Mesenchymal stem cell (in vitro differentiated cells and primary cell): ENCODE measurements around the gene PDZK1IP1.

ENCODE experiments used
- DNase-seq: peaks from one replicate; pipeline ENCODE4 v3.0.0-alpha.2; 2013
- H2AFZ ChIP-seq: one replicate; pipeline ENCODE4 v1.6.1; 2013; ENCODE audit warnings: low read depth, mild to moderate bottlenecking, control low read depth, inconsistent platforms, low read length, moderate library complexity
- H2AK5ac ChIP-seq: 2 replicates; pipeline ENCODE4 v1.6.1; 2013; ENCODE audit warnings: low read length, moderate library complexity, mild to moderate bottlenecking, inconsistent platforms; ENCODE audit not compliant: severe bottlenecking
- H2BK120ac ChIP-seq: one replicate; pipeline ENCODE4 v1.6.1; 2013; ENCODE audit warnings: low read depth, mild to moderate bottlenecking, inconsistent platforms, low read length, moderate library complexity
- H2BK12ac ChIP-seq, 2 experiments: one replicate each; pipeline ENCODE4 v1.6.1; 2013; ENCODE audit warnings: inconsistent platforms in 2 of 2, low read length in 2 of 2, mild to moderate bottlenecking in 2 of 2, moderate library complexity in 2 of 2, control low read depth in 1 of 2
- H2BK15ac ChIP-seq: one replicate; pipeline ENCODE4 v1.6.1; 2013; ENCODE audit warnings: mild to moderate bottlenecking, low read depth, inconsistent platforms; ENCODE audit not compliant: poor library complexity, severe bottlenecking
- H2BK5ac ChIP-seq: 2 replicates; pipeline ENCODE4 v1.6.1; 2013; ENCODE audit warnings: low read depth, mild to moderate bottlenecking, low read length, control low read depth, inconsistent platforms; ENCODE audit not compliant: poor library complexity, severe bottlenecking
- H3K14ac ChIP-seq, 2 experiments: one replicate each; pipeline ENCODE4 v1.6.1; 2013; ENCODE audit warnings: inconsistent platforms in 2 of 2, low read length in 2 of 2, control low read depth in 1 of 2, mild to moderate bottlenecking in 1 of 2, moderate library complexity in 1 of 2
- H3K18ac ChIP-seq, 2 experiments: one replicate each; pipeline ENCODE4 v1.6.1; 2013; ENCODE audit warnings: inconsistent platforms in 2 of 2, low read length in 2 of 2, control low read depth in 1 of 2, low read depth in 1 of 2, mild to moderate bottlenecking in 1 of 2
- H3K23ac ChIP-seq, 2 experiments: one replicate each; pipeline ENCODE4 v1.6.1; 2013; ENCODE audit warnings: inconsistent platforms in 2 of 2, low read length in 2 of 2, mild to moderate bottlenecking in 2 of 2, moderate library complexity in 2 of 2, control low read depth in 1 of 2
- H3K27ac ChIP-seq: 2 replicates; pipeline ENCODE4 v1.5.1; 2013; ENCODE audit warnings: mild to moderate bottlenecking, moderate library complexity, low read length, control low read depth, inconsistent platforms; ENCODE audit not compliant: poor library complexity, severe bottlenecking
- H3K27me3 ChIP-seq, 2 experiments: 2 replicates each; pipeline versions ENCODE4 v1.6.1 to v1.7.0; 2013; ENCODE audit warnings: low read length in 2 of 2, mild to moderate bottlenecking in 2 of 2, moderate library complexity in 2 of 2, control low read depth in 1 of 2, inconsistent platforms in 1 of 2; ENCODE audit not compliant: control insufficient read depth in 1 of 2, insufficient read depth in 1 of 2
- H3K36me3 ChIP-seq, 2 experiments: 2 replicates each; pipeline versions ENCODE4 v1.6.1 to v1.7.0; 2013; ENCODE audit warnings: low read length in 2 of 2, control low read depth in 1 of 2, inconsistent platforms in 1 of 2, low read depth in 1 of 2, mild to moderate bottlenecking in 1 of 2; ENCODE audit not compliant: insufficient read depth in 2 of 2, control insufficient read depth in 1 of 2
- H3K4ac ChIP-seq, 2 experiments: one replicate each; pipeline ENCODE4 v1.6.1; 2013; ENCODE audit warnings: inconsistent platforms in 2 of 2, low read length in 2 of 2, mild to moderate bottlenecking in 2 of 2, moderate library complexity in 2 of 2, control low read depth in 1 of 2, low read depth in 1 of 2
- H3K4me1 ChIP-seq: 2 replicates; pipeline ENCODE4 v1.6.1; 2013; ENCODE audit warnings: low read depth, low read length, control low read depth; ENCODE audit not compliant: control insufficient read depth, insufficient read depth
- H3K4me2 ChIP-seq: 2 replicates; pipeline ENCODE4 v1.6.1; 2013; ENCODE audit warnings: low read length, mild to moderate bottlenecking, inconsistent platforms; ENCODE audit not compliant: poor library complexity, severe bottlenecking
- H3K4me3 ChIP-seq, 2 experiments: 2 replicates each; pipeline versions ENCODE4 v1.5.1 to v1.7.0; 2013; ENCODE audit warnings: low read length in 2 of 2, mild to moderate bottlenecking in 2 of 2, control low read depth in 1 of 2, low read depth in 1 of 2; ENCODE audit not compliant: insufficient read depth in 1 of 2
- H3K79me1 ChIP-seq: replicated peaks from 2 replicates; pipeline ENCODE4 v1.6.1; 2013; ENCODE audit warnings: mild to moderate bottlenecking, control low read depth, low read length, inconsistent platforms; ENCODE audit not compliant: poor library complexity, severe bottlenecking
- H3K9ac ChIP-seq: 2 replicates; pipeline ENCODE4 v1.7.0; 2013; ENCODE audit warnings: mild to moderate bottlenecking, low read length, moderate library complexity
- H3K9me3 ChIP-seq: 2 replicates; pipeline ENCODE4 v1.7.0; 2013; ENCODE audit warnings: mild to moderate bottlenecking, low read length; ENCODE audit not compliant: control insufficient read depth
- H4K8ac ChIP-seq: one replicate; pipeline ENCODE4 v1.6.1; 2013; ENCODE audit warnings: inconsistent platforms, mild to moderate bottlenecking, low read length, moderate library complexity
- H4K91ac ChIP-seq: one replicate; pipeline ENCODE4 v1.6.1; 2013; ENCODE audit warnings: mild to moderate bottlenecking, low read length, inconsistent platforms
- WGBS: methylation state at CpG from one replicate; pipeline ENCODE4 v1.1.7; 2013; ENCODE audit warnings: mixed read lengths; 5-methylcytosine and 5-hydroxymethylcytosine counted together

The PDZK1IP1 gene

GRCh38 chr1:47174656-47175020 is 15.2 kb downstream of the PDZK1IP1 start:
- H2BK5ac ChIP-seq: no peak overlapping the region
- no peak for DNase-seq
- H3K79me1 ChIP-seq: no peaks in the 10 kb centered on the region
- no peak overlapping the region for H3K23ac ChIP-seq
- H3K27ac ChIP-seq: no peak overlapping the region
- no peak overlapping the region for H3K18ac ChIP-seq
- no peaks in the 10 kb centered on the region for H3K9me3 ChIP-seq
- H2AFZ ChIP-seq: no peak overlapping the region
- no peaks in the 10 kb centered on the region for H3K36me3 ChIP-seq
- H3K4ac ChIP-seq: no peak overlapping the region
- no peak overlapping the region for H2BK12ac ChIP-seq
- H4K8ac ChIP-seq: no peak overlapping the region
- no peak overlapping the region for H2BK120ac ChIP-seq
- no peak overlapping the region for H4K91ac ChIP-seq
- no peak overlapping the region for H2BK15ac ChIP-seq
- no peak overlapping the region for H3K9ac ChIP-seq
- H3K4me1 ChIP-seq: peaks cover 10% of the 10 kb centered on the region
- no peak overlapping the region for H3K14ac ChIP-seq
- H3K4me3 ChIP-seq: no peak overlapping the region
- H3K27me3 ChIP-seq: peaks cover 11 to 24% of the 10 kb centered on the region in 2 experiments
- no peak overlapping the region for H2AK5ac ChIP-seq
- H3K4me2 ChIP-seq: no peak overlapping the region

- Histone ChIP-seq H3K4ac (no peak overlapping the region), H2AFZ (no peak overlapping the region), H3K79me1 (no peaks in the 10 kb centered on the region), H3K14ac (no peak overlapping the region), H3K27me3 (peaks cover 11 to 24% of the 10 kb centered on the region in 2 experiments), H3K27ac (no peak overlapping the region), H2BK15ac (no peak overlapping the region), H3K18ac (no peak overlapping the region), H3K36me3 (no peaks in the 10 kb centered on the region), H3K23ac (no peak overlapping the region), H2AK5ac (no peak overlapping the region), H4K91ac (no peak overlapping the region), H4K8ac (no peak overlapping the region), H2BK12ac (no peak overlapping the region), H3K9me3 (no peaks in the 10 kb centered on the region), H2BK5ac (no peak overlapping the region), H3K4me2 (no peak overlapping the region), H2BK120ac (no peak overlapping the region), H3K4me3 (no peak overlapping the region), H3K4me1 (peaks cover 2% of the 10 kb centered on the region), H3K9ac (no peak overlapping the region)
- WGBS: 66% methylated on average over 5 of the region's 5 CpGs
- DNase-seq: no peak
Observed at GRCh38 chr1:47172782-47173181, 17.1 kb downstream of the PDZK1IP1 start.

- Histone ChIP-seq H3K4me2 (no peak overlapping the region), H3K23ac (no peak overlapping the region), H3K4ac (no peak overlapping the region), H3K9me3 (no peaks in the 10 kb centered on the region), H3K14ac (no peak overlapping the region), H3K4me3 (no peak overlapping the region), H3K18ac (no peak overlapping the region), H2BK5ac (no peak overlapping the region), H4K91ac (no peak overlapping the region), H3K9ac (no peak overlapping the region), H3K27me3 (no peaks in the 10 kb centered on the region), H2AFZ (no peak overlapping the region), H2BK120ac (no peak overlapping the region), H2AK5ac (no peak overlapping the region), H3K4me1 (no peaks in the 10 kb centered on the region), H3K36me3 (no peaks in the 10 kb centered on the region), H3K27ac (no peak overlapping the region), H2BK12ac (no peak overlapping the region), H4K8ac (no peak overlapping the region), H2BK15ac (no peak overlapping the region), H3K79me1 (no peaks in the 10 kb centered on the region)
- DNase-seq: no peak
Observed at GRCh38 chr1:47164552-47164951, 25.3 kb downstream of the PDZK1IP1 start.

- no peaks in the 10 kb centered on the region for H3K36me3 ChIP-seq
- H2BK12ac ChIP-seq: no peak overlapping the region
- no peaks in the 10 kb centered on the region for H3K9me3 ChIP-seq
- no peak overlapping the region for H3K4ac ChIP-seq
- no peak overlapping the region for H2BK5ac ChIP-seq
- no peaks in the 10 kb centered on the region for H3K27me3 ChIP-seq
- no peak overlapping the region for H4K8ac ChIP-seq
- H3K4me3 ChIP-seq: no peak overlapping the region
- no peak overlapping the region for H3K27ac ChIP-seq
- no peak overlapping the region for H2AFZ ChIP-seq
- H3K79me1 ChIP-seq: no peaks in the 10 kb centered on the region
- H3K14ac ChIP-seq: no peak overlapping the region
- H3K23ac ChIP-seq: no peak overlapping the region
- H3K18ac ChIP-seq: no peak overlapping the region
- H2BK15ac ChIP-seq: no peak overlapping the region
- no peaks in the 10 kb centered on the region for H3K4me1 ChIP-seq
- no peak overlapping the region for H3K9ac ChIP-seq
- 65% methylated on average over 5 of the region's 5 CpGs for WGBS
- no peak overlapping the region for H2AK5ac ChIP-seq
- DNase-seq: no peak
- H2BK120ac ChIP-seq: no peak overlapping the region
- no peak overlapping the region for H4K91ac ChIP-seq
- no peak overlapping the region for H3K4me2 ChIP-seq
Observed at GRCh38 chr1:47161298-47162040, 28.4 kb downstream of the PDZK1IP1 start.
